Lower leg skin (tissue), 3 donors: ENCODE results near the gene RAB5B.

Experiments used
- CTCF ChIP-seq, 3 donors: fragments of 450-650 bp; IDR thresholded peaks; one replicate each; pipeline ENCODE4 v1.5.1; 2016; ENCODE audit warnings: antibody characterized with exemption in 3 of 3, mild to moderate bottlenecking in 3 of 3, moderate library complexity in 2 of 3
- POLR2A ChIP-seq, 2 donors: fragments of 450-650 bp; IDR thresholded peaks; one replicate each; pipeline ENCODE4 v1.6.1; 2016 to 2017; ENCODE audit warnings: antibody characterized with exemption in 2 of 2, mild to moderate bottlenecking in 1 of 2, moderate library complexity in 1 of 2

GRCh38 chr12:55942577-55943136 is 31.2 kb upstream of the RAB5B start:
- TF ChIP-seq CTCF (IDR thresholded peaks at IDR 0.05) (no peak), POLR2A (IDR thresholded peaks at IDR 0.05) (no peak)
